Body of pancreas (tissue), 4 donors: ENCODE data around the gene BANP.

Experiments used
- CTCF ChIP-seq, 7 experiments: fragments of 450-650 bp in 4 of 7; fragments of 200-600 bp in 3 of 7; sonication (generic) in 3 of 7; IDR thresholded peaks; one replicate each; pipeline ENCODE4 v1.5.1; 2016 to 2019; ENCODE audit warnings: antibody characterized with exemption in 7 of 7
- POLR2A ChIP-seq, 3 donors: fragments of 450-650 bp; IDR thresholded peaks; one replicate each; pipeline ENCODE4 v1.6.1; 2016; ENCODE audit warnings: antibody characterized with exemption in 3 of 3, mild to moderate bottlenecking in 2 of 3

- no peak for TF ChIP-seq POLR2A (IDR thresholded peaks at IDR 0.05)
- TF ChIP-seq CTCF (IDR thresholded peaks at IDR 0.05), result no peak
These were observed 96.2 kb downstream of the BANP start for GRCh38 chr16:88047462-88047861.
